Purkinje cell (primary cell): ENCODE results near the gene GPBP1. TPM values are rescaled to one million over a fixed set of nuclear protein-coding genes. Genes with fewer than 3 reads are reported as not detected.

Experiments used
- polyA plus RNA-seq: library from polyadenylated mRNA; unstranded; fragments of >200 nt; fragmentation: Nextera tagmentation; gene quantifications from 2 replicates; pipeline ENCODE4 v1.2.1, GENCODE V29; 2014

GPBP1 gene, protein sequence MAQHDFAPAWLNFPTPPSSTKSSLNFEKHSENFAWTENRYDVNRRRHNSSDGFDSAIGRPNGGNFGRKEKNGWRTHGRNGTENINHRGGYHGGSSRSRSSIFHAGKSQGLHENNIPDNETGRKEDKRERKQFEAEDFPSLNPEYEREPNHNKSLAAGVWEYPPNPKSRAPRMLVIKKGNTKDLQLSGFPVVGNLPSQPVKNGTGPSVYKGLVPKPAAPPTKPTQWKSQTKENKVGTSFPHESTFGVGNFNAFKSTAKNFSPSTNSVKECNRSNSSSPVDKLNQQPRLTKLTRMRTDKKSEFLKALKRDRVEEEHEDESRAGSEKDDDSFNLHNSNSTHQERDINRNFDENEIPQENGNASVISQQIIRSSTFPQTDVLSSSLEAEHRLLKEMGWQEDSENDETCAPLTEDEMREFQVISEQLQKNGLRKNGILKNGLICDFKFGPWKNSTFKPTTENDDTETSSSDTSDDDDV
- polyA plus RNA-seq: 67.4 and 88.3 TPM in 2 replicates

DNA sequence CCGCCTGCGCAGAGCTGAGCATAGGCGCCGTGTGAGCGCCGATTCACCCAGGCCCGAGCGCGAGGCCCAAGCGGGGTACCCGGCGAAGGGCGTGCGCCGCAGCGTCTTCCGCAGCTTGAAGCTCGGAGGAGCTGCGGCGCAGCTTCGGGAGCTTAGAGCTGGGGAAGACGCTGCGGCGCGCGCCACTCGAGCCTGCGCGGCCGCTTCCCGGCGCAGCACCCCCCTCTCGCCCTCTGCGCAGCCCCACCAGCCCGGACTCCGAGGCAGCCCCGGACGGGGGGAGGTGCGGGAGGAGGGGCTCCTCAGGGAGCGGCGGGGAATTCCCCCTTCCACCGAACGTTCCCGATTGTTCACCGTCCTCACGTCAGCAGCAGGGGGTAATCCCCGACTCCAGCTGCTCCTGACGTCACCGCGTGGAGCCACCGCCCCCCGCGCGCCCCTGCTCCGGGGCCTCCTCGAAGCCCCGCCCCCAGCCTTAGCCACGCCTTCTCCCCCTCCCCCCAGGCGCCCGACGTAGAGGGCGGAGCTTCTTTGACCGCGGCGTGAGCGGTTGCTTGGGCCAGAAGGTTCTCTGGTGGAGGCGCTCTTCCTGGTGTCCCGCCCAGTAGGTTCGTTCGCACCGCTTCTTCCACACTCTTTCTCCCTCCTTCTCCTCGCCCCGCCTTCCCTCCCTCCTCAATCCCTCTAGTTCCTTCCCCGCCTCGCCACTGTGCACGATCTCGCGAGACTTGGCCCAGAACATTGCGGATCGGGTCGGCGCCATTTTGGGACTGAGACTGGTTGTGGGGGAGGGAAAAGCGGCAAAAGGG, at the start of gene GPBP1:
Gene GPBP1, plus strand, starts transcription at position 741 of the 809 bp plus-strand sequence. CDS start 40,072 bp downstream, outside the sequence.

Other genes starting within 250 kb of the GPBP1 start
- gene MIER3, start 221.9 kb upstream of the GPBP1 start, polyA plus RNA-seq: 6.0 and 15.4 TPM in 2 replicates